ENCODE data around the gene COL28A1.
A peak's percentile ranks its signal among the peaks of the same experiment; 100 is the strongest.

COL28A1 gene

DNA sequence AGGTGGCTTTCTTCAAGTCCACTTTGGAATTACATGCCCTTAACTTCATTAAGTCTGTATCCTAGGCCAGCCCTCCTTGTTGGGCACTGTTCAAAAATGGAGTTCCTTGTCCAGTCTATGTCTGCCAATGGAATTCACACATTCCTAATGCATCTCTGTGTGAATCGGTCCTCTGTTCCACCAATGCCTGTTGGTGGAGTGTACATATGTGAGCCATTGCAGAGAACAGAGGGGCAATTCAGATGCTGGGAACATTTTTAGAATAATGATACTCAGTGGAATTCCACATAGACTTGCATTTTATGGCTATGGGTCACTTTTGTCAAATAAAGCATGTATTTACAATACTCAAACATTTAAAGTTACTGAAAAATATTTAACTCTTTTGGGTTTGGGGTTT, 108.3 kb downstream of the COL28A1 start:
- POLR2A ChIA-PET = no interaction called here
- TF ChIP-seq, protein P1, sequence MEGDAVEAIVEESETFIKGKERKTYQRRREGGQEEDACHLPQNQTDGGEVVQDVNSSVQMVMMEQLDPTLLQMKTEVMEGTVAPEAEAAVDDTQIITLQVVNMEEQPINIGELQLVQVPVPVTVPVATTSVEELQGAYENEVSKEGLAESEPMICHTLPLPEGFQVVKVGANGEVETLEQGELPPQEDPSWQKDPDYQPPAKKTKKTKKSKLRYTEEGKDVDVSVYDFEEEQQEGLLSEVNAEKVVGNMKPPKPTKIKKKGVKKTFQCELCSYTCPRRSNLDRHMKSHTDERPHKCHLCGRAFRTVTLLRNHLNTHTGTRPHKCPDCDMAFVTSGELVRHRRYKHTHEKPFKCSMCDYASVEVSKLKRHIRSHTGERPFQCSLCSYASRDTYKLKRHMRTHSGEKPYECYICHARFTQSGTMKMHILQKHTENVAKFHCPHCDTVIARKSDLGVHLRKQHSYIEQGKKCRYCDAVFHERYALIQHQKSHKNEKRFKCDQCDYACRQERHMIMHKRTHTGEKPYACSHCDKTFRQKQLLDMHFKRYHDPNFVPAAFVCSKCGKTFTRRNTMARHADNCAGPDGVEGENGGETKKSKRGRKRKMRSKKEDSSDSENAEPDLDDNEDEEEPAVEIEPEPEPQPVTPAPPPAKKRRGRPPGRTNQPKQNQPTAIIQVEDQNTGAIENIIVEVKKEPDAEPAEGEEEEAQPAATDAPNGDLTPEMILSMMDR (IDR thresholded peaks at IDR 0.05; ENCODE audit: control extremely low read depth, extremely low read depth, low read depth, missing control alignments) = no peak
- CTCF ChIA-PET = interaction anchor here (1.0 kb wide), 1 partner anchor 9 kb away, joined by 4 read pairs; no protein-coding TSS in a partner anchor
- no peak for DNase-seq (ENCODE audit: extremely low spot score)

DNA sequence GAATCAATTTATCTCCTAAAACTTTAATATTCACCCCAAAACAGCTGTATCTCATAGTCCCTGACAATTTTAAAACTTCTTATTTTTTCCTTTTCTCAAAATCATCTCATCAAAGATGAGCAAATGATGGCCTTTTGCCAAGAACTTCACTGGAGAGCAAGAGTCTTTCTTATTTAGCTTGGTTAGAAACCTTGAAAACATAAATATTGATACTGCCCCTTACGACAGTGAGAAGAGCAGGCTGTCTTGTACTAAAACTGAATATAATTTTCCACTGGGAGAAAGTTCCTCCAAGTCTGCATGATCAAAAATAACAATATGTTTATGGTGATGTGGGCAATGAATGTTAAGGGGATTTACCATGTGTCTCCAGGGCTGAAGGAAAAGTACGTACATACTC, 109.0 kb downstream of the COL28A1 start:
- DNase-seq (ENCODE audit: extremely low spot score) = no peak
- CTCF ChIA-PET = interaction anchor here (1.0 kb wide), 1 partner anchor 9 kb away, joined by 4 read pairs; no protein-coding TSS in a partner anchor
- TF ChIP-seq, protein P1 (IDR thresholded peaks at IDR 0.05; ENCODE audit: control extremely low read depth, extremely low read depth, low read depth, missing control alignments) = no peak
- POLR2A ChIA-PET = no interaction called here

DNA sequence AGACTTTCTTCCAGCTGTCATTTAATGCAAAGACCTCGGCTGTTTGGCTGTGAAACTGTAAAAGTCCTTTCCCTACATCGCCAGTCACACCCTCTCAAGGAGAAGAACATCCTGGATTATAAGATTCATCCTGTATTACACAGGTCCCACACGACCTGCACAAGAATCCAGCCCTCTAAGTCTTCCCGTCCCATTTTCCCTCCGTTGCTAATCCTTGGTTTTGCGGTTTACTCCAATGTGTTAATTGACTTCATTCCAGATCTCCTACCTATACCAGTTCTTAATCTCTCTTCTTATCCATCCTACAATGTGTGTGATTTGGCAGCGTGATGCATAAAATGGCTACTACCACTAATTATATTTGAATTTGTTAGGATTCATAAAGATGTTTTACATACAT, 110.4 kb downstream of the COL28A1 start:
- POLR2A ChIA-PET = no interaction called here
- CTCF ChIA-PET = interaction anchor here (1.0 to 3.4 kb wide), 11 partner anchors 9 to 871 kb away, joined by 3 to 21 read pairs (median 6); no protein-coding TSS in a partner anchor
- DNase-seq (ENCODE audit: extremely low spot score) = no peak
- TF ChIP-seq, protein P1 (IDR thresholded peaks at IDR 0.05; ENCODE audit: control extremely low read depth, extremely low read depth, low read depth, missing control alignments) = no peak

DNA sequence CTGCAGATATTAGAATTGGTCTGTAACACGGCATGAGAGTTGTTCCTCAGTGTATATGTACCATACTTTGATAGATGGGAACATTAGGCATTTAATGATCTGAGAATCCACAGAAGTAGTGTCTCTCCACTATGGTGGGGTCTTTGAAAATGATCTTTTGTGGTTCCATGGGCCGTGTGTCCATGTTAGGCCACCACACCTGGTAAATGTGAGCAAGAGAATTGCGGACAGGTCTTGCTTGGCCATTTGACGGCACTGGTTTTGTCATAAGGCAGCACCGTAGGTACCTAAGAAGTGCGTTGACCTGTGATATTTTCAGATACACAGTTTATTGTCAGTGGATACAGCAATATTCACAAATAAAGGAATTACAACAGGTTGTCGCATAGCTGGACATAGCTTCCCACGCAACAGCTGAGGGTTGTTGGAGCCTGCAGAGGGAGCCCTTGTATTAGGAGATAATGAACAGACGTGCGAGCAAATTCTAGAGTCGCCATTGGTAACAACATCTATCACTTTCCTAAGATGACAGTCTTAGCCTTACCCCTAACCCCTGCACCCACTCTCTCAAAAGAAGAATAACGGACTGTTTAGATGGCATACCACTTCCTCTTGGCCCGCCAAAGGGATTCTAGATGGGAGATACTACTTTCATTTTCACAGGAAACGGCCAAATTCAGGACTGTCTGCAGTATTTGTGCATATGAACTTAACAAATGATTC, 111.4 kb downstream of the COL28A1 start:
- DNase-seq (ENCODE audit: extremely low spot score) = peak; percentile 47
- ChIA-PET CTCF (interaction anchor here (0.7 to 3.4 kb wide), 21 partner anchors 8 to 872 kb away, joined by 3 to 21 read pairs (median 4); no protein-coding TSS in a partner anchor), POLR2A (no interaction called here)
- TF ChIP-seq, protein P1 (IDR thresholded peaks at IDR 0.05; ENCODE audit: control extremely low read depth, extremely low read depth, low read depth, missing control alignments) = peak; percentile 74

DNA sequence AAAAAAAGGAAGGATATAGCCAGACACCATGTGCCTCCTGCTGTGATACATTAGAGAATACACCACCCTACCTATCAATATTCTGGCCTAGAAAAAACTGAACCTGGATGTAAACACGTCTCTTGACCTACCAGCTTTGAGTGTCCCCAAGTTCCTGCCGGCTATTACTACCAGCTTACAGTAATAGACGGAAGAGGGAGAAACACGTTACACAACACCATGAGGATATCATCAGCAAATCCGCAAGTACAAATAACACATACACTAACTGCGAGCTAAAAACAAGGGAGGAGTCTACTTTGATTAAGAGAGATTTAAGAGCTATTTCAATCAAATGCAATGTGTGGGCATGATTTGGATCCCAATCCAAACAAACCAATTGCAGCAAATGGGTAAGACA, 113.0 kb downstream of the COL28A1 start:
- no peak for DNase-seq (ENCODE audit: extremely low spot score)
- TF ChIP-seq, protein P1 (IDR thresholded peaks at IDR 0.05; ENCODE audit: control extremely low read depth, extremely low read depth, low read depth, missing control alignments) = no peak
- ChIA-PET CTCF (interaction anchor here (1.1 to 3.4 kb wide), 7 partner anchors 8 to 873 kb away, joined by 3 to 21 read pairs (median 4); no protein-coding TSS in a partner anchor), POLR2A (no interaction called here)

DNA sequence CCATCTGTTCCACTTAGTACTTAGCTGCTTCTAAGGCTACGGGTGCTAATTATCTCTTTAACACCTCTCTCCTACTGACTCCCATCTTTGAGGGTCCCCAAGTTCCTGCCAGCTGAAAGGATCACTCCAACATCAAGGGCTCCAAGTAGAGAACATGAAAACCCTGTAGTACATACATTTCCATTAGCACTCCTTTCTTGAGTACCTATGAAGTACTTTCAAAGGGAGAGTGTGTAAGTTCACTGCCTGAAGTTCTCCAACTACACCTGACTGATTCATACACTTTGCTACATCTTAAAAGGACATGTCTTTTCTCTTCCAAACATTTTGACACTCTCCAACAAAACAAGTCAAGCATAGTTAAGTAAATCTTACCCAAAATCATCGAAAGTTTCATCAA, 113.8 kb downstream of the COL28A1 start:
- ChIA-PET POLR2A (no interaction called here), CTCF (interaction anchor here (0.7 to 1.8 kb wide), 3 partner anchors 7 to 795 kb away, joined by 3 to 4 read pairs (median 3); no protein-coding TSS in a partner anchor)
- TF ChIP-seq, protein P1 (IDR thresholded peaks at IDR 0.05; ENCODE audit: control extremely low read depth, extremely low read depth, low read depth, missing control alignments) = no peak
- no peak for DNase-seq (ENCODE audit: extremely low spot score)

Data from GM10248 (cell line).